Coronary artery (tissue), 2 donors: ENCODE results near the gene IL15RA.

Source experiments
- DNase-seq: peaks from one replicate; pipeline ENCODE4 v3.0.0-alpha.2; 2017; ENCODE audit warnings: low spot score
- H3K27ac ChIP-seq, 2 donors: fragments of 200-600 bp; sonication (generic); one replicate each; pipeline ENCODE4 v1.5.1; 2016 to 2019
- H3K4me3 ChIP-seq: fragments of 200-600 bp; sonication (generic); 2 replicates; pipeline ENCODE4 v1.5.1; 2016; ENCODE audit warnings: mild to moderate bottlenecking, moderate library complexity
- CTCF ChIP-seq: fragments of 200-600 bp; sonication (generic); IDR thresholded peaks from one replicate; pipeline ENCODE4 v1.5.1; 2019; ENCODE audit warnings: antibody characterized with exemption

Gene IL15RA

GRCh38 chr10:5945190-5945509 is 32.2 kb downstream of the IL15RA start:
- Histone ChIP-seq H3K4me3 (peak overlapping the region; percentile 56), H3K27ac (peak overlapping the region; percentile 91 to 92)
- TF ChIP-seq CTCF: no peak
- DNase-seq: no peak

GRCh38 chr10:5944389-5945189 is 32.8 kb downstream of the IL15RA start:
- no peak for TF ChIP-seq CTCF
- Histone ChIP-seq H3K4me3 (peak overlapping the region; percentile 56), H3K27ac (peak overlapping the region; percentile 91 to 92)
- peak; percentile 92 for DNase-seq

- peak overlapping the region; percentile 91 to 92 for H3K27ac ChIP-seq
- DNase-seq: no peak
- TF ChIP-seq CTCF: no peak
- H3K4me3 ChIP-seq: peak overlapping the region; percentile 43
Observed at GRCh38 chr10:5943536-5943935, 33.8 kb downstream of the IL15RA start.

GRCh38 chr10:5942474-5942873 is 34.9 kb downstream of the IL15RA start:
- no peak for DNase-seq
- TF ChIP-seq CTCF: no peak
- H3K4me3 ChIP-seq: peak overlapping the region; percentile 26
- H3K27ac ChIP-seq: peak overlapping the region; percentile 91 to 92

- Histone ChIP-seq H3K4me3 (peak overlapping the region; percentile 26), H3K27ac (peak overlapping the region; percentile 91 to 92)
- TF ChIP-seq CTCF: no peak
- no peak for DNase-seq
Observed at GRCh38 chr10:5942001-5942400, 35.3 kb downstream of the IL15RA start.

GRCh38 chr10:5941579-5941978 is 35.8 kb downstream of the IL15RA start:
- no peak overlapping the region for H3K4me3 ChIP-seq
- DNase-seq: no peak
- peak overlapping the region; percentile 91 to 92 for H3K27ac ChIP-seq
- no peak for TF ChIP-seq CTCF

- TF ChIP-seq CTCF: no peak
- peak overlapping the region in 1 of 2 donors; percentile 92 for H3K27ac ChIP-seq
Observed at GRCh38 chr10:5940807-5941218, 36.5 kb downstream of the IL15RA start.

More at GRCh38 chr10:5940807-5941218, 36.5 kb downstream of the IL15RA start:
- DNase-seq: no peak
- H3K4me3 ChIP-seq: no peak overlapping the region
